SKM-1 treated with dmso at 0.1 percent for 144 hours (cell line): ENCODE results near the gene VWC2.

ENCODE experiments used
- DNase-seq: peaks from one replicate; lab custom pipeline; 2025; ENCODE audit not compliant: unreplicated experiment; lab: John Stamatoyannopoulos, UW

VWC2 gene

GRCh38 chr7:49931627-49932026 is 158.2 kb downstream of the VWC2 start:
- no peak for DNase-seq

- DNase-seq = no peak
These were observed 164.2 kb downstream of the VWC2 start for GRCh38 chr7:49937608-49938007.
